ENCODE results near the gene NCR1.

- TF ChIP-seq CTCF (IDR thresholded peaks at IDR 0.05) (no peak), POLR2A (IDR thresholded peaks at IDR 0.05) (no peak)
Observed at GRCh38 chr19:54883228-54883627, 22.7 kb upstream of the NCR1 start.

Measured in prostate gland (tissue), 2 donors.